Measurements from ENCODE around the gene PRPF39.

- TF ChIP-seq CTCF (IDR thresholded peaks at IDR 0.05) (no peak), POLR2A (IDR thresholded peaks at IDR 0.05) (no peak)
Measured at GRCh38 chr14:45156067-45156466, 72.2 kb downstream of the PRPF39 start.

Data from ovary (tissue), 3 donors.